GM21786 (cell line): ENCODE measurements around the gene NKIRAS2.
A peak's percentile ranks its signal among the peaks of the same experiment; 100 is the strongest.

ENCODE experiments used
- ATAC-seq: cut with Tn5 transposase; IDR thresholded peaks from one replicate; pipeline ENCODE4 v1.9.1; 2021; ENCODE audit not compliant: unreplicated experiment

Gene NKIRAS2

DNA sequence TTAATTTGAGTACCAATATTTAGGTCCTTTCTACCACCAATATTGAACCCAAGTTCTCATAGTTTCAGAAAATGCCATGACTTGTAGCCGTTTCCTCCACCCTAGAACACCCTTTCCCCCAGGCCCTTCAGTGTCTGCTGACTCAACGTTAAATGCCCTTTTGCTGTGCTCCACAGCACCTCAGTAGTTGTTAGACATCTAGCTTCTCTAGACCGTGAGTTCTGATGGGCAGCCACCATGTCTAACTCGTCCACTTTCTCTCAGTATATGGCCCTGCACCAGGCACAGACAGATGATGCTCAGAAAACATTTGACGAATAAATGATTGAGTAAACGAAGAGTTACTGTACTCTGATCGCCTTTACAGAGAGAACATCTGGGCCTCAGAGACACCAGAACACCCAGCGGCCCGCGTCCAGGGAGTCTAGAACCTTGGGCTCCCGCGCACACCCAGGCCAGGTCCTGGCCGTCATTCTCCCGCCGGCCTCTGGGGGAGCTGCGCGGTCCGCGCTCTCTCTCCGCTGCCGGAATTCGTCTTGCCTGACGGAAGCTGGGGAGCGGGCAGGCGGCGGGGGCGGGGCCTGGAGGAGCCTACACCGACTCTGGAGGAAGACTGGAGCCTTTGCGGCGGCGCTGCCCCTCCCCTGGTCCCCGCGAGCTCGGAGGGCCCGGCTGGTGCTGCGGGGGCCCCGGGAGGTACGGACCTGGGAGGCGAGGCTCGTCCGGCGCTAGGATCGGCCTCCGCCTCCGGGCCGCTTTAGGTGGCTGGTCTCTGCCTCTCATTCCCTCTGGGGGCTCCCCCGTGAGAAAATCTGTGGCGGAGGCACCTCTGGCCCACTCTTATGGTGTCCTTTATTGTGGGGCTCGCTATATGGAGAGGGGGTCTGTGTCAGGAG lies at the start of gene NKIRAS2:
NKIRAS2 (plus strand) TSS at position 582 of the 896 bp plus-strand sequence. CDS start 1,488 bp downstream, outside the sequence.
- peak; percentile 51 for ATAC-seq

GRCh38 chr17:41970901-41971331 lies 49.0 kb upstream of the NKIRAS2 start:
- ATAC-seq: no peak

DNA sequence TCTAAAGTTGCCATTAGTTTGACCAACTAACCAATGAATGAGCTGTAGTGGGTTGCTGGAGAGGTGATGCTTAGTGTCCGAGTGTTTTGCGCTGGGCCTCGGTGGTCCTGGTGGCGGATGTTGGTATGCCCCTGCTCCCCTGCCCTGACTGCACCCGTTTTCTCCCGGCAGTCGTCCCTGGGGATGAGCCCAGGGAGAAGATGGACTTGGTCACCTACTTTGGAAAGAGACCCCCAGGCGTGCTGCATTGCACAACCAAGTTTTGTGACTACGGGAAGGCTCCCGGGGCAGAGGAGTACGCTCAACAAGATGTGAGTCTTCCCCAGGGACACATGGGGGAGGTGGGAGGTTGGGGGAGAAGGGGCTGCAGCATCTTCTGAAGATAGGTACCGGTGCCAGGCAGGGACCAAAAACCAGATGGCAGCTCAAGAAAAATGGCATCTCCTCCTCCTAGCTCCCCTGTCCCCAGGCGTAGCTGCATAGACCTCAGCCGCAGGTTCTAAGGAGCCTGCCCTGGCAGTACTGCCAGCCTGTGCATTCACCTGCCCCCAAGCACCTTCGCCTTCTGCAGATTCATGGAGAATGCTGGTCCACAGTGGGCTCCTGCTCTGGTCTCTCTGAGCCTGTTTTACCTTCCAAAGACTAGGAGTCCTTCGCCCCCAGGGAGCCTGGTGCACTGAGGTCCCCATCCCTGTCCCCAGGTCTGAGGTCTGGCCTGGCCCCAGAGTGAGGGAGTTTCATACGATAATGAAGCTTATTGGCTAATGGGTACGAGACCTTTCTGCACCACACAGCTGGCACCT lies 48.0 kb upstream of the NKIRAS2 start:
- no peak for ATAC-seq

GRCh38 chr17:41972571-41973407 lies 47.1 kb upstream of the NKIRAS2 start:
- ATAC-seq: peak; percentile 78

DNA sequence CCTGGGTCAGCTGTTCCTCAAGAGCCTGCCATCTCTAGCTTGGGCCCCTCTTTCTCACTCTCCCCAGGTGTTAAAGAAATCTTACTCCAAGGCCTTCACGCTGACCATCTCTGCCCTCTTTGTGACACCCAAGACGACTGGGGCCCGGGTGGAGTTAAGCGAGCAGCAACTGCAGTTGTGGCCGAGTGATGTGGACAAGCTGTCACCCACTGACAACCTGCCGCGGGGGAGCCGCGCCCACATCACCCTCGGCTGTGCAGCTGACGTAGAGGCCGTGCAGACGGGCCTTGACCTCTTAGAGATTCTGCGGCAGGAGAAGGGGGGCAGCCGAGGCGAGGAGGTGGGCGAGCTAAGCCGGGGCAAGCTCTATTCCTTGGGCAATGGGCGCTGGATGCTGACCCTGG lies 46.5 kb upstream of the NKIRAS2 start:
- ATAC-seq: no peak

DNA sequence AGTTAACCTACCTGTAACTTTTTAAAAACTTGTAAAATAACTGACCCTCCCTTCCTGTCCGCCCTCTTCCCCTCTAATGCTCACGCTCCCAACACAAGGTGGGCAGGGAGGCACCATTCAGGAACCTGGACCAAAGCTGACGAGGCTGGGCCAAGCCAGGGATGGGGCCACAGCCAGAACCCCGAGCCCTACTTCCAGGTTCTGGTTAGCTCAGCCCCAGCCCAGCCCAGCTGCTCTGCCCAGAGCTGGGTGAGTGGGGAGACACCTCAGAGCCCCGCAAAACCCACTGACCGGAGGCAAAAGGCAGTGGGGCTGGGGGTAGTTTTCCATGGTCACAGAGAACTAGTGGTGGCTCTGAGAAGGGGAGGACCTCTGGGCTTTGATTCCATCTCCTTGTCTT lies 45.9 kb upstream of the NKIRAS2 start:
- no peak for ATAC-seq

DNA sequence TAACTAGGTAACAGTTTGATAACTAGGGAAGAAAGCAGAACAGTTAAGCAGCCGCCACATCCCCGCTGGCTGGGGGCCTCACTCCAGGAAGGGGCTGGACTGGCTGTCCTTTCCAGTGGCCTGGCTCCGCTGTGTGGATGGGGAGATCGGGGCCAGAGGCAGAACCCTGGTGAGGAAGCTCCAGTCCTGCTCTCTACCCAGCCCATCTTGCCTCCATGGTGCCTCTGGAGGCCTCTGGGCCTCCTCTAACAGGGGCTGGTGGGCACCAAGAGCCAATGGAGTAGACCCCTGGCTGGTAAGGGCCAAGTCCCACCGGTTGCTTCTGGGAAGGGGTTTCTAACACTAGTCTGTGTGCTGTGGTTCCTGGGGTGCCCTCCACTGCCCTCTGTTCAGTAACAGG lies 45.2 kb upstream of the NKIRAS2 start:
- no peak for ATAC-seq

- no peak for ATAC-seq
These were observed 44.5 kb upstream of the NKIRAS2 start for GRCh38 chr17:41975099-41976083.

DNA sequence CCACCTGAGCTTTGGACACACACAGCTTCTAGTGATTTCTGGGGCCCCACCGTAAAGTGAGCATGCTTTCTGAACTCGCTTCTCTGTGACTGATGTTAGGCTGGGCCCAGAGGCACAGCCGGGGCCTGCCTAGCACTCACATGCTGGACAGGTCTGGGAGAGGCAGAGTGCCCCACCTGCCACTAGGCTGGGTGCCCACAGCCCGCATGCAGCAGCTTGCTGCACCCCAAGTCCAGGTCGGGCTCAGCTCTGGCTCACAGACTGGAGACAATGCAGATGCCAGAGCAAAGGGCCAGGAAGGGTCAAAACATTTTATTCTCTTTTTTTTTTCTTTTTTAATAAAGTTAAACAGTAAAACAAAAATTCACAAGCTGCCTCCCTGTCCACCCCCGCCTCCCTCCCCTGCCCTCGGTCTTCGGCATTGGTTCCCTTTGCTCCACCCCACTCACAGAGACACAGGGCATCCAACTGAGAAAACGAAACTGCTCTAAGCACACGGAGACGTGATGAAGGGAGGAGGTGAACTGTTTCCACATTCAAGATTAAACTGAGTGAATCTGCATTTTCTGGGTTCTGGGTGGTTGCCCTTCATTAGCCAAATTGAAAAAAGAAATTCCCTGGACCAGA lies 43.6 kb upstream of the NKIRAS2 start:
- no peak for ATAC-seq

- no peak for ATAC-seq
These were observed 41.9 kb upstream of the NKIRAS2 start for GRCh38 chr17:41977991-41978390.

DNA sequence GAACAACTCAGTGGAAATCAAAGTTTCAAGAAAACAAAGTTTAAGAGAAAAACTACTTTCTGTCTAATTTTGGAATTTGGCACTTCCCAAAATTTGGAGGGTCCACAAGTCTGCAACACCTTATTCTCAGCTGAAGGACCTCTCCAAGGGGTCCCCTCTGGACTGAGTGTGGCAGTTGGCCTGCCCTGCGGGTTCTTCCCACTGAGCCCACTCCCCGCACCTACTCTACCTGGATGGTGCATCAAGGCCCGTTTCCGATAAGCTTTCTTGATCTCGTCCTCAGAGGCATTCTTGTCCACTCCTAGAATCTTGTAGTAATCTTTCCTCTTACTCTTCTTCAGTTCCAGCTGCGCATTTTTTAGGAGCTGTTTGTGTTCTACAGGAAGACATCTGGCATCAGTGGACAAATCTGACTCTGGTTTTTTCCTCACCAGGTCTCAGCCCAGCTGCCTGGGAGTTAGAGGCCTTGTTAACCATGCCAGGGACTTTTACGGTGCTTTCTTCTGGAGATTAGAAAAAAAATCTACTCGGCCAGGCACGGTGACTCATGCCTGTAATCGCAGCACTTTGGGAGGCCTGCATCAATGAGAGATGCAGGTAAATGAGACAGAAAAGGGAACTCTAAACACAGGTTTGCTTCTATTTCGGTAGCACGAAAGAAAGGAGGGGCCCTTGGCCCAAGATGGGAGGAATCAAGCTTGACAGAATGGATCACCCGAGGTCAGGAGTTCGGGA lies 37.7 kb upstream of the NKIRAS2 start:
- ATAC-seq: no peak

DNA sequence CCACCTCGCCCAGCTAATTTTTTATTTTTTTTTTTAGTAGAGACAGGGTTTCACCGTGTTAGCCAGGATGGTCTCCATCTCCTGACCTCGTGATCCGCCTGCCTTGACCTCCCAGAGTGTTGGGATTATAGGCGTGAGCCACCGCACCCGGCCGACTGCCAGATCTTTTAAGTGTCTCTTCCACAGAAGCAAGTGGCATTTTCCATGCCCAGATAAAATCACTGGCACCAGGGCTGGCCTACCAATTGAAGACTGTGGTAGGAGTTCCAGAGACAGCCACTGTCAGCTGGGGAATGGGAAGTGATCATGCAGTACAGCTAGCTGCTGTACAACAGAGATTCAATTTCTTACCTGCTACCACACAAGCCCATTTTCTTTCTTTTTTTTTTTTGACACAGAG lies 35.4 kb upstream of the NKIRAS2 start:
- ATAC-seq: no peak

DNA sequence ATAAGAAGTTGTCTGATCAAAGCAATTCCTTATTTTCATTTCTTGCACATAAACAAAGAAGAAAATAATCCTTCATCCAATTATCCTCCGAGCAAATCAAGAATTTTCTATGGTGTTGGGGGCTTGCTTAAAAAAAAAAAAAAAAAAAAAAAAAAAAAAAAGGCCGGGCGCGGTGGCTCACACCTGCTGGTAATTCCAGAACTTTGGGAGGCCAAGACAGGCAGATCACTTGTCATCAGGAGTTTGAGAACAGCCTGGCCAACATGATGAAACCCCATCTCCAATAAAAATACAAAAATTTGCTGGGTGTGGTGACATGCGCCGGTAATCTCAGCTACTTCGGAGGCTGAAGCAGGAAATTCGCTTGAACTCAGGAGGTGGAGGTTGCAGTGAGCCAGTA lies 34.0 kb upstream of the NKIRAS2 start:
- no peak for ATAC-seq

DNA sequence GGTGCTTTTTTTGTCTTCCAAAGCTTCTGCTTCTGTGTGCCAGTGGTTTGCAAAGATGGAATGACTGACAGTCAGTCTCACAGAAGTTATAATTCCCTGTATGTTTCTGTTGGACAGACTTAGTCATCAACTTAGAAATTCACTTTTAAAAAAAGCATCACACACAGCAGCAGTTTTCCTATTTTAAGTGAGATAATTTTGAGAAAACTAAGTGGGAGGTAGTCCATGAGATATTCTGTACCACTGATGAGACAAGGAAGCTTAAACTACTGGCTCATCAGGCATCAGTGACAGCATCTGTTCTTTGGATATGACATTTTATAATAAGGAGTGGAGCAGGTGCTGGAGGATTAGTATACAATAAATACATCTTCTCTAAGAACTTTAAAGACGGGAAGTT lies 33.3 kb upstream of the NKIRAS2 start:
- no peak for ATAC-seq

GRCh38 chr17:41987642-41988041 lies 32.2 kb upstream of the NKIRAS2 start:
- ATAC-seq: no peak

- no peak for ATAC-seq
These were observed 31.5 kb upstream of the NKIRAS2 start for GRCh38 chr17:41988418-41988817.

DNA sequence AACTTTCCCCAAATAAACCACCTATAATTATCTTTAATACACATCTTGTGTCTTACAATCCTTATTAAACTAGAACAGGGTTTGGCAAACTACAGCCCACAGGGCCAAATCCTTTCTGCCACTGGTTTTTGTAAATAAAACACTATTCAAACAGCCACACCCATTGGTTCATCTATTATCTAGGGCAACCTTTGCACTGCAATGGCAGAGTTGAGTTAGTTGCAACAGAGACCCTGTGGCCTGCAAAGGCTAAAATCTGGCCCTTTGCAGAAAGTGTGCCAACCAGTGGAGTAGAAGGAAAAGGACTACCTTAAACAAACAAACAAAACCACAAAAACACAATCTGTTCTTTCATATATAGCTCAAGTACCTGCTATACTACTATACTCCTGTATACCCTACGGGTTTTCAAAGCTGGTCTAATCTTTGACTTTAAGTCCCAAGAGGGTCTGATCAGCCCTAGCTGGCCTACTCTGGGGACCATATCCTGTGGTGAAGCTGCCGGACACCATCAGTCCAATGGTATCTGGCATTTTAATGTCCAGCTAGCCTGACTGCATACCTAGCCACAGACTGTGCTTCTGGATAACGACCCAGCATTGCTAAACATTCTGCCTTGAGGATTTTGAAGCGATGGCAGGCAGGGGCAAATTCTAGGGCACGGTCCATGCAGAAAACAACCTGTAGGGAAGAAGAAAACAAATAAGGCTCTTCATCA lies 30.0 kb upstream of the NKIRAS2 start:
- no peak for ATAC-seq

DNA sequence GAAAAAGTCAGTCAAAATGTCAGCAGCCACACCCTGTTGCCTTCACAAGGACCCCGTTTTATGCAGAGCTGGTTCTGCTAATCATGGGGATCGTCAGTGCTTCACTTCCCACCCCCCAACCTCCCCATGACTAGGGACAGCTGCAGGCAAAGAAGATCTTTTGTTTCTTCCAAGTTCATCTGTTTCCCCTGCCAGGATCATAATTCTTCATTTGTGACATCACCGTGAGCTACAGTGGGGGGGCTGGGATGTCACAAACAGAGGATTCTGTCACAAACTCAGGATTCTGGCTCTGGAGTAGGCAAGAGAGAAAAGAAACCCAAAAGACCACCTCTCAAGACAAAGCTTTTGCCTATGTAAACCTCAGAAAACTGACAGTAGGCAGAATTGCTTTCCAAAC lies 27.3 kb upstream of the NKIRAS2 start:
- ATAC-seq: no peak
